HEK293T (cell line): ENCODE data around the gene MACROD1.

Source experiments
- ARNT ChIP-seq: fragments of 450-650 bp; IDR thresholded peaks from 2 replicates; pipeline ENCODE4 v1.6.1; 2017; ENCODE audit warnings: mild to moderate bottlenecking
- BHLHE40 ChIP-seq: fragments of 450-650 bp; IDR thresholded peaks from 2 replicates; pipeline ENCODE4 v1.6.1; 2016; ENCODE audit warnings: mild to moderate bottlenecking, moderate library complexity, borderline replicate concordance
- FOXA1 ChIP-seq: fragments of 450-650 bp; IDR thresholded peaks from 2 replicates; pipeline ENCODE4 v1.6.1; 2016; ENCODE audit warnings: mild to moderate bottlenecking
- SP1 ChIP-seq: fragments of 450-650 bp; IDR thresholded peaks from 2 replicates; pipeline ENCODE4 v1.6.1; 2017

GRCh38 chr11:64122411-64123410 is 43.2 kb downstream of the MACROD1 start:
- TF ChIP-seq SP1 (no peak), FOXA1 (no peak), ARNT (no peak), BHLHE40 (no peak)
